K562 (cell line): Measurements from ENCODE around the gene ZNF468. TPM values are rescaled to one million over a fixed set of nuclear protein-coding genes. Genes with fewer than 3 reads are reported as not detected.
A peak's percentile ranks its signal among the peaks of the same experiment; 100 is the strongest.

Experiments used
- ATAC-seq: fragments of 200-7000 bp; cut with Tn5 transposase; 3 replicates; pipeline ENCODE4 v1.9.1; 2020; ENCODE audit warnings: moderate library complexity
- BruUV-seq: library from RNA; stranded (reverse); fragments of 400-500 nt; replicated peaks from 2 replicates; lab custom pipeline; 2021; lab: Mats Ljungman, UMichigan
- CTCF ChIA-PET: fragments of 300-600 bp; formaldehyde crosslinking; extraction: SDS; loops from one replicate; lab custom pipeline; 2021; ENCODE audit warnings: low intra/inter-chr PET ratio; lab: Yijun Ruan, JAX
- POLR2A ChIA-PET: fragments of 300-600, 350-650 bp; sonication (Branson Sonifier 250); formaldehyde crosslinking; extraction: SDS; loops from one replicate; lab custom pipeline; 2021; ENCODE audit warnings: antibody characterized with exemption, inconsistent platforms; lab: Yijun Ruan, JAX
- DNase-seq, 4 experiments: peaks; one replicate each; pipeline versions ENCODE4 v3.0.0 to v3.0.0-alpha.2; 2011 to 2018; ENCODE audit warnings: low spot score in 3 of 4, mixed read lengths in 3 of 4; ENCODE audit errors: extremely low read depth in 1 of 4
- FAIRE-seq: peaks from 2 replicates; lab custom pipeline; 2011; peaks lifted over from hg19 to GRCh38; lab: Jason Lieb, UNC
- H2AFZ ChIP-seq: 2 replicates; pipeline ENCODE4 v1.6.0; 2011; ENCODE audit warnings: low read depth, low read length, control low read depth, inconsistent platforms
- H3K27ac ChIP-seq: fragments of 200-600 bp; 3 replicates; pipeline ENCODE4 v1.8.0; 2011; ENCODE audit warnings: low read depth, mild to moderate bottlenecking, control low read depth, inconsistent platforms, low read length, moderate library complexity, mixed read lengths; ENCODE audit errors: extremely low read depth
- H3K27me3 ChIP-seq, 2 experiments: fragments of 300-600 bp in 1 of 2; 2 replicates in 1 of 2; 3 replicates in 1 of 2; pipeline versions ENCODE4 v1.6.0 to v1.8.0; 2011; ENCODE audit warnings: inconsistent platforms in 2 of 2, low read length in 2 of 2, mild to moderate bottlenecking in 1 of 2, mixed read lengths in 1 of 2, moderate library complexity in 1 of 2; ENCODE audit not compliant: control insufficient read depth in 2 of 2, insufficient read depth in 2 of 2
- H3K36me3 ChIP-seq: fragments of 300-600 bp; 3 replicates; pipeline ENCODE4 v1.8.0; 2011; ENCODE audit warnings: mild to moderate bottlenecking, low read length, inconsistent platforms; ENCODE audit not compliant: control insufficient read depth, insufficient read depth
- H3K4me1 ChIP-seq, 2 experiments: fragments of 200-600 bp in 1 of 2; replicated peaks in 1 of 2; 2 replicates in 1 of 2; 3 replicates in 1 of 2; pipeline versions ENCODE4 v1.5.1 to v1.8.0; 2011; ENCODE audit warnings: inconsistent platforms in 2 of 2, low read length in 2 of 2, mild to moderate bottlenecking in 1 of 2, mixed read lengths in 1 of 2, moderate library complexity in 1 of 2; ENCODE audit not compliant: control insufficient read depth in 2 of 2, insufficient read depth in 2 of 2
- H3K4me2 ChIP-seq: 2 replicates; pipeline ENCODE4 v1.6.1; 2011; ENCODE audit warnings: low read length, control low read depth, inconsistent platforms, mixed read lengths; ENCODE audit not compliant: insufficient read depth
- H3K4me3 ChIP-seq: fragments of 200-600 bp; sonication (generic), shearing (Covaris generic); 2 replicates; pipeline ENCODE4 v1.5.1; 2016; ENCODE audit warnings: control low read depth, inconsistent platforms
- H3K79me2 ChIP-seq: fragments of 200-600 bp; 3 replicates; pipeline ENCODE4 v1.8.0; 2011; ENCODE audit warnings: low read length, inconsistent platforms; ENCODE audit not compliant: control insufficient read depth, insufficient read depth
- H3K9ac ChIP-seq, 2 experiments: 2 replicates each; pipeline versions ENCODE4 v1.6.0 to v1.6.1; 2011; ENCODE audit warnings: low read depth in 2 of 2, low read length in 2 of 2, control low read depth in 1 of 2, inconsistent platforms in 1 of 2, mild to moderate bottlenecking in 1 of 2, mixed read lengths in 1 of 2; ENCODE audit not compliant: insufficient read depth in 1 of 2
- H3K9me1 ChIP-seq: one replicate; pipeline ENCODE4 v1.6.0; 2011; ENCODE audit warnings: inconsistent platforms, mild to moderate bottlenecking, low read length, moderate library complexity; ENCODE audit not compliant: control insufficient read depth, insufficient read depth
- H3K9me3 ChIP-seq: replicated peaks from 2 replicates; pipeline ENCODE4 v1.5.1; 2011; ENCODE audit warnings: low read depth, low read length, inconsistent platforms; ENCODE audit not compliant: control insufficient read depth, insufficient read depth
- H4K20me1 ChIP-seq: replicated peaks from 2 replicates; pipeline ENCODE4 v1.6.1; 2011; ENCODE audit warnings: low read length, inconsistent platforms, mixed read lengths; ENCODE audit not compliant: control insufficient read depth, insufficient read depth
- CBX3 ChIP-seq, 2 experiments: IDR thresholded peaks; 1 replicate in 1 of 2; 2 replicates in 1 of 2; pipeline ENCODE4 v1.6.1; 2012; ENCODE audit warnings: inconsistent platforms in 2 of 2, low read length in 2 of 2, borderline replicate concordance in 1 of 2, control low read depth in 1 of 2
- MLLT1 ChIP-seq, 2 experiments: fragments of 450-650 bp; IDR thresholded peaks; 2 replicates each; pipeline ENCODE4 v1.6.1; 2016
- ZNF165 ChIP-seq: fragments of 250-450 bp; sonication (Bioruptor Pico); IDR thresholded peaks from 2 replicates; pipeline ENCODE4 v1.4.0; 2020; ENCODE audit warnings: borderline replicate concordance
- ZNF274 ChIP-seq: IDR thresholded peaks from 2 replicates; pipeline ENCODE4 v1.6.1; 2011; ENCODE audit warnings: low read depth, mild to moderate bottlenecking, low read length, moderate library complexity, borderline replicate concordance
- ZNF740 ChIP-seq, 3 experiments: fragments of 200-800 bp in 1 of 3; sonication (Bioruptor generic) in 1 of 3; sonication (generic) in 1 of 3; formaldehyde crosslinking in 1 of 3; IDR thresholded peaks; 2 replicates each; pipeline versions ENCODE4 v1.6.1 to v1.8.0; 2016 to 2022; ENCODE audit warnings: mild to moderate bottlenecking in 2 of 3, missing compliant biosample characterization in 2 of 3, missing genetic modification characterization in 2 of 3, missing genetic modification reagents in 1 of 3
- WGBS: fragments of 100-300 bp; shearing (Covaris generic); methylation state at CpG from one replicate; pipeline ENCODE4 v1.1.6; 2016; ENCODE audit warnings: low coverage, mixed read lengths; ENCODE audit not compliant: insufficient coverage; ENCODE audit errors: missing lambda C conversion rate; 5-methylcytosine and 5-hydroxymethylcytosine counted together
- in situ Hi-C: fragments of 300-500 bp; cut with MboI; formaldehyde crosslinking; loops from 4 replicates; pipeline ENCODE4 v1.15.0; 2018; ENCODE audit warnings: inconsistent platforms, mixed read lengths
- intact Hi-C: fragments of 100-400 bp; cut with micrococcal nuclease; formaldehyde crosslinking; loops from 2 replicates; pipeline ENCODE4 v1.14.2; 2022
- polyA plus RNA-seq, 8 experiments: library from polyadenylated mRNA; depleted of rRNA in 4 of 8; stranded (reverse) in 5 of 8; unstranded in 3 of 8; fragments of >200 nt; fragmentation: Nextera tagmentation in 2 of 8; fragmentation: Illumina TruSeq in 1 of 8; extraction: Ambion mirVana in 2 of 8; extraction: Trizol in 1 of 8; gene quantifications; 2 replicates each; pipeline versions ENCODE4 v1.2.1 to v1.2.3, GENCODE V29; 2011 to 2014; ENCODE audit warnings: inconsistent platforms in 1 of 8, missing spikeins in 1 of 8
- total RNA-seq, 7 experiments: library from RNA; depleted of rRNA in 6 of 7; stranded (reverse); fragments of >200 nt in 6 of 7; fragmentation: Illumina TruSeq in 2 of 7; extraction: Trizol in 2 of 7; gene quantifications; 2 replicates each; pipeline versions ENCODE4 v1.2.1 to v1.2.3, GENCODE V29; 2011 to 2021; ENCODE audit warnings: low replicate concordance in 1 of 7

ZNF468 gene
- total and polyA plus RNA-seq, 9 of the 15 experiments (the other 6 are each of a cell fraction or from before 2014, with no cell fraction given): 15.9 to 36.2 (median 23.2) TPM

DNA sequence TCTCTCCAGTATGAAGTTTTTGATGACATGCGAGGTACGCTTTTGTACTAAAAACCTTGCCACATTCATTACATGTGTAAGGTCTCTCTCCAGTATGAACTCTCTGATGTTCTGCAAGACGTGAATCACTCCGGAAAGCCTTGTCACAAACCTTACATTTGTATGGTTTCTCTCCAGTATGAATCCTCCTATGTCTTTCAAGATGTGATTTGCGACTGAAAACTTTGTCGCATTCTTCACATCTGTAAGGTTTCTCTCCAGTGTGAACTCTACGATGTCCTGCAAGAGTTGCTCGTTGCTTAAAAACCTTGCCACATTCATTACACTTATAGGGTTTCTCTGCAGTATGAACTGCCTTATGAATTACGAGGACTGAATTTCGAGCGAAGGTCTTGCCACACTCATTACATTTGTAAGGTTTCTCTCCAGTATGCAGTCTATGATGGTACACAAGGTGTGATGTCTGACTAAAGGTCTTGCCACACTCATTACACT lies 23.5 kb upstream of the ZNF468 start:
- peaks cover 34% of the 10 kb centered on the region for H3K9me3 ChIP-seq
- no peak overlapping the region for H3K27ac ChIP-seq
- H3K27me3 ChIP-seq: no peaks in the 10 kb centered on the region
- H4K20me1 ChIP-seq: no peaks in the 10 kb centered on the region
- CTCF ChIA-PET: no interaction called here
- no peak overlapping the region for H3K4me2 ChIP-seq
- H3K79me2 ChIP-seq: no peaks in the 10 kb centered on the region
- intact Hi-C loops (no loop called here), in situ Hi-C loops (no loop called here)
- H3K4me3 ChIP-seq: no peak overlapping the region
- H3K9ac ChIP-seq: no peak overlapping the region
- H2AFZ ChIP-seq: no peak overlapping the region
- TSS peak; percentile 10 for BruUV-seq
- WGBS: 88% methylated on average over 11 of the region's 11 CpGs
- no peaks in the 10 kb centered on the region for H3K9me1 ChIP-seq
- POLR2A ChIA-PET: no interaction called here
- TF ChIP-seq CBX3 (IDR thresholded peaks at IDR 0.05; ENCODE audit: borderline replicate concordance in 1 of 2, low read length in 2 of 2) (peak in 1 of 2 experiments; percentile 27; a peak in 1 of 3 replicates), ZNF740 (CRISPR knock-in tag; IDR thresholded peaks at IDR 0.05) (no peak), ZNF740 (tag; IDR thresholded peaks at IDR 0.05) (no peak), MLLT1 (IDR thresholded peaks at IDR 0.05) (no peak), ZNF274 (peak; percentile 78; the same call in 1 of the 2 replicates), ZNF165 (no peak)
- DNase-seq (no peak), ATAC-seq (no peak), FAIRE-seq (no peak)
- H3K4me1 ChIP-seq: no peaks in the 10 kb centered on the region
- H3K36me3 ChIP-seq: peaks cover 68% of the 10 kb centered on the region
